Activated CD4-positive, alpha-beta T cell treated with anti-CD3 and anti-CD28 coated beads, Interleukin-2, Interleukin-4, amounts not matched to agents 100 ng/mL and 50 ng/mL, durations not matched to agents 16 hours and 8 hours (primary cell): ENCODE measurements around the gene HSF5.
"Not testable (repeated sequence)": the region's sequence is repeated elsewhere in the genome, so short reads cannot be mapped to it uniquely, and the experiment has no call there.

Experiments used
- DNase-seq: peaks from one replicate; pipeline ENCODE4 v3.0.0-alpha.2; 2020; ENCODE audit warnings: low spot score

Gene HSF5

GRCh38 chr17:58516644-58517377 is 28.6 kb upstream of the HSF5 start:
- no peak for DNase-seq

- no peak for DNase-seq
Measured at GRCh38 chr17:58515286-58515685, 27.1 kb upstream of the HSF5 start.

- no peak for DNase-seq
Measured at GRCh38 chr17:58514770-58515157, 26.6 kb upstream of the HSF5 start.

- DNase-seq, result peak; percentile 81
Measured at GRCh38 chr17:58513965-58514769, 26.0 kb upstream of the HSF5 start, which contains the start of gene MTMR4. MTMR4 (minus strand) TSS chr17:58514638; CDS start chr17:58514407, 231 bp downstream.

GRCh38 chr17:58513267-58513964 is 25.2 kb upstream of the HSF5 start:
- no peak for DNase-seq

GRCh38 chr17:58510075-58510474 is 21.9 kb upstream of the HSF5 start:
- DNase-seq, result no peak

- no peak for DNase-seq
Measured at GRCh38 chr17:58508341-58509067, 20.3 kb upstream of the HSF5 start.

GRCh38 chr17:58507123-58507634 is 19.0 kb upstream of the HSF5 start:
- no peak for DNase-seq

- DNase-seq, result no peak
Measured at GRCh38 chr17:58506354-58507080, 18.3 kb upstream of the HSF5 start.

- no peak for DNase-seq
Measured at GRCh38 chr17:58504826-58505351, 16.7 kb upstream of the HSF5 start.

- no peak for DNase-seq
Measured at GRCh38 chr17:58503866-58504265, 15.7 kb upstream of the HSF5 start.

- DNase-seq, result not testable (repeated sequence)
Measured at GRCh38 chr17:58503134-58503533, 14.9 kb upstream of the HSF5 start.

- no peak for DNase-seq
Measured at GRCh38 chr17:58501451-58501850, 13.2 kb upstream of the HSF5 start.

- no peak for DNase-seq
Measured at GRCh38 chr17:58498177-58498828, 10.1 kb upstream of the HSF5 start.

GRCh38 chr17:58493506-58493905 is 5.3 kb upstream of the HSF5 start:
- DNase-seq, result no peak

- peak; percentile 59 for DNase-seq
Measured at GRCh38 chr17:58492238-58493121, 4.3 kb upstream of the HSF5 start.

- DNase-seq, result no peak
Measured at GRCh38 chr17:58491510-58492045, 3.4 kb upstream of the HSF5 start.

- DNase-seq, result no peak
Measured at GRCh38 chr17:58488428-58488890, 251 bp upstream of the HSF5 start.

GRCh38 chr17:58484600-58484999 is 3.6 kb downstream of the HSF5 start:
- no peak for DNase-seq
